ENCODE results near the gene GHRL. TPM values are rescaled to one million over a fixed set of nuclear protein-coding genes. Genes with fewer than 3 reads are reported as not detected.

Gene GHRL
- total and polyA plus RNA-seq, 2 donors from 2014 or later: 0.73 to 1.2 TPM

DNA sequence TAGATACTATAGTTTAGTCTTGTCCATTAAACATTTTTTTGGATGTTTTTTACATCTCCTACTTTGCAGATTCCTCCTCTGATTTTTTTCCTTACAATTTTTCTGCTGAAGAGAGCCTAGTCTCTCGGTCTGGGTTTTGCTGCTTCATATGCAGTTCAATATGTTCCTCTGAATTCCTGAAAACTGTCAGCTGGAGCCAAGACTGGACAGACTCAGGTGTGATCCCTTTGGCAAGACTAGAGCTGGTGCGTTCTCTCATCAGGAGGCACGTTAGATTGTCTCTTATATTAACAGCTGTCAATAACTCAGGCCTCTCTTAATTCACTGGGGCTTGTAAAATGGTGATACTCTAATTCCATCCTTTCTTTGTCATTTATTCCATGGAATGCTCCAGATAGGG lies 13.4 kb upstream of the GHRL start:
- Histone ChIP-seq H3K27me3 (ENCODE audit: control insufficient read depth, insufficient read depth, low read length) (no peaks in the 10 kb centered on the region), H3K9me3 (ENCODE audit: control insufficient read depth in 2 of 3, insufficient read depth in 1 of 3, low read length in 3 of 3) (no peaks in the 10 kb centered on the region), H3K27ac (ENCODE audit: low read depth in 2 of 2, low read length in 2 of 2) (no peak overlapping the region), H3K36me3 (ENCODE audit: control insufficient read depth in 2 of 3, insufficient read depth in 3 of 3, low read length in 3 of 3) (peaks cover 11 to 66% (median 45%) of the 10 kb centered on the region in 3 donors), H3K4me3 (ENCODE audit: low read length in 3 of 3) (no peak overlapping the region), H3K4me1 (ENCODE audit: control insufficient read depth in 2 of 3, insufficient read depth in 2 of 3, low read depth in 1 of 3, low read length in 3 of 3) (no peaks in the 10 kb centered on the region), H3K9ac (ENCODE audit: low read length in 3 of 3) (no peak overlapping the region)
- no peak for FAIRE-seq
- TF ChIP-seq, protein P1, sequence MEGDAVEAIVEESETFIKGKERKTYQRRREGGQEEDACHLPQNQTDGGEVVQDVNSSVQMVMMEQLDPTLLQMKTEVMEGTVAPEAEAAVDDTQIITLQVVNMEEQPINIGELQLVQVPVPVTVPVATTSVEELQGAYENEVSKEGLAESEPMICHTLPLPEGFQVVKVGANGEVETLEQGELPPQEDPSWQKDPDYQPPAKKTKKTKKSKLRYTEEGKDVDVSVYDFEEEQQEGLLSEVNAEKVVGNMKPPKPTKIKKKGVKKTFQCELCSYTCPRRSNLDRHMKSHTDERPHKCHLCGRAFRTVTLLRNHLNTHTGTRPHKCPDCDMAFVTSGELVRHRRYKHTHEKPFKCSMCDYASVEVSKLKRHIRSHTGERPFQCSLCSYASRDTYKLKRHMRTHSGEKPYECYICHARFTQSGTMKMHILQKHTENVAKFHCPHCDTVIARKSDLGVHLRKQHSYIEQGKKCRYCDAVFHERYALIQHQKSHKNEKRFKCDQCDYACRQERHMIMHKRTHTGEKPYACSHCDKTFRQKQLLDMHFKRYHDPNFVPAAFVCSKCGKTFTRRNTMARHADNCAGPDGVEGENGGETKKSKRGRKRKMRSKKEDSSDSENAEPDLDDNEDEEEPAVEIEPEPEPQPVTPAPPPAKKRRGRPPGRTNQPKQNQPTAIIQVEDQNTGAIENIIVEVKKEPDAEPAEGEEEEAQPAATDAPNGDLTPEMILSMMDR (IDR thresholded peaks at IDR 0.05; ENCODE audit: borderline replicate concordance, extremely low read depth, insufficient read depth): no peak
- no peak for DNase-seq
- intact Hi-C loops (cut with DNase I): no loop called here

- FAIRE-seq: no peak
- H3K27me3 ChIP-seq (ENCODE audit: control insufficient read depth, insufficient read depth, low read length): no peaks in the 10 kb centered on the region
- intact Hi-C loops (cut with DNase I): no loop called here
- H3K4me3 ChIP-seq (ENCODE audit: low read length in 3 of 3): no peak overlapping the region
- no peaks in the 10 kb centered on the region for H3K9me3 ChIP-seq (ENCODE audit: control insufficient read depth in 2 of 3, insufficient read depth in 1 of 3, low read length in 3 of 3)
- H3K9ac ChIP-seq (ENCODE audit: low read length in 3 of 3): no peak overlapping the region
- H3K4me1 ChIP-seq (ENCODE audit: control insufficient read depth in 2 of 3, insufficient read depth in 2 of 3, low read depth in 1 of 3, low read length in 3 of 3): no peaks in the 10 kb centered on the region
- no peak overlapping the region for H3K27ac ChIP-seq (ENCODE audit: low read depth in 2 of 2, low read length in 2 of 2)
- TF ChIP-seq, protein P1 (IDR thresholded peaks at IDR 0.05; ENCODE audit: borderline replicate concordance, extremely low read depth, insufficient read depth): no peak
- H3K36me3 ChIP-seq (ENCODE audit: control insufficient read depth in 2 of 3, insufficient read depth in 3 of 3, low read length in 3 of 3): peaks cover 14 to 67% (median 49%) of the 10 kb centered on the region in 3 donors
- DNase-seq: no peak
Observed at GRCh38 chr3:10305331-10305902, 12.7 kb upstream of the GHRL start.

GRCh38 chr3:10304905-10305304 lies 12.2 kb upstream of the GHRL start:
- Histone ChIP-seq H3K27ac (ENCODE audit: low read depth in 2 of 2, low read length in 2 of 2) (no peak overlapping the region), H3K9me3 (ENCODE audit: control insufficient read depth in 2 of 3, insufficient read depth in 1 of 3, low read length in 3 of 3) (no peaks in the 10 kb centered on the region), H3K4me1 (ENCODE audit: control insufficient read depth in 2 of 3, insufficient read depth in 2 of 3, low read depth in 1 of 3, low read length in 3 of 3) (no peaks in the 10 kb centered on the region), H3K9ac (ENCODE audit: low read length in 3 of 3) (no peak overlapping the region), H3K4me3 (ENCODE audit: low read length in 3 of 3) (no peak overlapping the region), H3K36me3 (ENCODE audit: control insufficient read depth in 2 of 3, insufficient read depth in 3 of 3, low read length in 3 of 3) (peaks cover 14 to 71% (median 52%) of the 10 kb centered on the region in 3 donors), H3K27me3 (ENCODE audit: control insufficient read depth, insufficient read depth, low read length) (no peaks in the 10 kb centered on the region)
- TF ChIP-seq, protein P1 (IDR thresholded peaks at IDR 0.05; ENCODE audit: borderline replicate concordance, extremely low read depth, insufficient read depth): no peak
- intact Hi-C loops (cut with DNase I): no loop called here
- FAIRE-seq (no peak), DNase-seq (no peak)

- no peak for FAIRE-seq
- Histone ChIP-seq H3K27ac (ENCODE audit: low read depth in 2 of 2, low read length in 2 of 2) (no peak overlapping the region), H3K9me3 (ENCODE audit: control insufficient read depth in 2 of 3, insufficient read depth in 1 of 3, low read length in 3 of 3) (no peaks in the 10 kb centered on the region), H3K36me3 (ENCODE audit: control insufficient read depth in 2 of 3, insufficient read depth in 3 of 3, low read length in 3 of 3) (peaks cover 16 to 73% (median 52%) of the 10 kb centered on the region in 3 donors), H3K4me1 (ENCODE audit: control insufficient read depth in 2 of 3, insufficient read depth in 2 of 3, low read depth in 1 of 3, low read length in 3 of 3) (no peaks in the 10 kb centered on the region), H3K27me3 (ENCODE audit: control insufficient read depth, insufficient read depth, low read length) (no peaks in the 10 kb centered on the region), H3K4me3 (ENCODE audit: low read length in 3 of 3) (no peak overlapping the region), H3K9ac (ENCODE audit: low read length in 3 of 3) (no peak overlapping the region)
- intact Hi-C loops (cut with DNase I): no loop called here
- no peak for DNase-seq
- TF ChIP-seq, protein P1 (IDR thresholded peaks at IDR 0.05; ENCODE audit: borderline replicate concordance, extremely low read depth, insufficient read depth): no peak
Observed at GRCh38 chr3:10303785-10304184, 11.0 kb upstream of the GHRL start.

Data from kidney (tissue), 14 donors.